Mesendoderm (in vitro differentiated cells): ENCODE results near the gene PEX11B.

Experiments used
- DNase-seq: peaks from one replicate; pipeline ENCODE4 v3.0.0; 2013
- H2AK5ac ChIP-seq: 2 replicates; pipeline ENCODE4 v1.6.1; 2013; ENCODE audit warnings: low read length, inconsistent platforms
- H2BK120ac ChIP-seq: 2 replicates; pipeline ENCODE4 v1.6.1; 2013; ENCODE audit warnings: low read depth, mild to moderate bottlenecking, low read length, moderate library complexity, mixed read lengths
- H2BK15ac ChIP-seq: replicated peaks from 2 replicates; pipeline ENCODE4 v1.6.1; 2013; ENCODE audit warnings: low read depth, mild to moderate bottlenecking, moderate library complexity
- H2BK5ac ChIP-seq: 2 replicates; pipeline ENCODE4 v1.6.1; 2013; ENCODE audit warnings: low read length, inconsistent platforms
- H3K18ac ChIP-seq: 2 replicates; pipeline ENCODE4 v1.6.1; 2013; ENCODE audit warnings: mild to moderate bottlenecking, low read length, mixed read lengths
- H3K23ac ChIP-seq: one replicate; pipeline ENCODE4 v1.6.1; 2013; ENCODE audit warnings: low read length
- H3K27ac ChIP-seq: 2 replicates; pipeline ENCODE4 v1.5.1; 2013; ENCODE audit warnings: low read depth, mild to moderate bottlenecking, inconsistent platforms, low read length, moderate library complexity
- H3K27me3 ChIP-seq: 2 replicates; pipeline ENCODE4 v1.6.1; 2013; ENCODE audit warnings: low read length, control low read depth, mild to moderate bottlenecking, inconsistent platforms; ENCODE audit not compliant: insufficient read depth, poor library complexity
- H3K36me3 ChIP-seq: 2 replicates; pipeline ENCODE4 v1.6.1; 2013; ENCODE audit warnings: low read length, inconsistent platforms; ENCODE audit not compliant: control insufficient read depth, insufficient read depth
- H3K4ac ChIP-seq: one replicate; pipeline ENCODE4 v1.6.1; 2013; ENCODE audit warnings: low read depth, mild to moderate bottlenecking, low read length, moderate library complexity
- H3K4me1 ChIP-seq: 2 replicates; pipeline ENCODE4 v1.6.1; 2013; ENCODE audit warnings: low read depth, low read length, inconsistent platforms; ENCODE audit not compliant: control insufficient read depth
- H3K4me2 ChIP-seq: 2 replicates; pipeline ENCODE4 v1.6.1; 2013; ENCODE audit warnings: low read length
- H3K4me3 ChIP-seq: 2 replicates; pipeline ENCODE4 v1.5.1; 2013; ENCODE audit warnings: mild to moderate bottlenecking, low read length
- H3K56ac ChIP-seq: one replicate; pipeline ENCODE4 v1.6.1; 2013; ENCODE audit warnings: low read length
- H3K79me1 ChIP-seq: 2 replicates; pipeline ENCODE4 v1.6.1; 2013; ENCODE audit warnings: low read length, inconsistent platforms
- H3K79me2 ChIP-seq: 2 replicates; pipeline ENCODE4 v1.6.1; 2013; ENCODE audit warnings: mild to moderate bottlenecking, low read length; ENCODE audit not compliant: control insufficient read depth, insufficient read depth
- H3K9ac ChIP-seq: 2 replicates; pipeline ENCODE4 v1.6.1; 2013; ENCODE audit warnings: low read length, inconsistent platforms
- H4K5ac ChIP-seq: one replicate; pipeline ENCODE4 v1.6.1; 2013; ENCODE audit warnings: low read length
- H4K8ac ChIP-seq: one replicate; pipeline ENCODE4 v1.6.1; 2013; ENCODE audit warnings: low read depth, mild to moderate bottlenecking, control low read depth, low read length, moderate library complexity
- WGBS: extraction: QIAGEN DNeasy Blood & Tissue Kit; methylation state at CpG from one replicate; pipeline ENCODE4 v1.1.7; 2013; ENCODE audit warnings: low lambda C conversion rate, missing lambda C conversion rate; ENCODE audit not compliant: insufficient coverage; ENCODE audit errors: extremely low coverage; 5-methylcytosine and 5-hydroxymethylcytosine counted together

The PEX11B gene

DNA sequence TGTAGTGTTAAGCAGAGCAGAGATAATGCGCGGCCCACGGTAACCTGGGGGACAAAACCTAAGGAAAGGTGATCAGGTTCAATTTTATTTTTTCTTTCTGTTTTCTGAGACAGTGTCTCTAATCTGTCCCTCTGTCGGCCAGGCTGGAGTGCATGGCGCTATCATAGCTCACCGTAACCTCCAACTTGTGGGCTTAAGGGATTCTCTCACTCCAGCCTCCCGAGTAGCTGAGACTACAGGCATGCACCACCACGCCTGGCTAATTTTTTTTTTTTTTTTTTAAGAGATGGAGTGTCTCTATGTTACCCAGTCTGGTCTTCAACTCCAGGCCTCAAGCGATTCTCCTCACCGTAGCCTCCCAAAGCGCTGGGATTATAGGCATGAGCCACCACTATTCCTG lies 32.1 kb downstream of the PEX11B start:
- no CpG with 5 or more reads among the region's 11 CpGs for WGBS
- DNase-seq, result no peak
- Histone ChIP-seq H3K27me3 (peaks cover 2% of the 10 kb centered on the region), H3K4ac (no peak overlapping the region), H3K9ac (peak overlapping the region; percentile 4), H2BK5ac (no peak overlapping the region), H3K56ac (peak overlapping the region; percentile 44), H2BK120ac (no peak overlapping the region), H2BK15ac (no peak overlapping the region), H4K5ac (no peak overlapping the region), H3K79me2 (no peaks in the 10 kb centered on the region), H3K27ac (no peak overlapping the region), H3K4me2 (no peak overlapping the region), H4K8ac (no peak overlapping the region), H3K18ac (no peak overlapping the region), H3K36me3 (no peaks in the 10 kb centered on the region), H3K4me3 (no peak overlapping the region), H3K4me1 (no peaks in the 10 kb centered on the region), H3K79me1 (no peaks in the 10 kb centered on the region), H3K23ac (no peak overlapping the region), H2AK5ac (no peak overlapping the region)

DNA sequence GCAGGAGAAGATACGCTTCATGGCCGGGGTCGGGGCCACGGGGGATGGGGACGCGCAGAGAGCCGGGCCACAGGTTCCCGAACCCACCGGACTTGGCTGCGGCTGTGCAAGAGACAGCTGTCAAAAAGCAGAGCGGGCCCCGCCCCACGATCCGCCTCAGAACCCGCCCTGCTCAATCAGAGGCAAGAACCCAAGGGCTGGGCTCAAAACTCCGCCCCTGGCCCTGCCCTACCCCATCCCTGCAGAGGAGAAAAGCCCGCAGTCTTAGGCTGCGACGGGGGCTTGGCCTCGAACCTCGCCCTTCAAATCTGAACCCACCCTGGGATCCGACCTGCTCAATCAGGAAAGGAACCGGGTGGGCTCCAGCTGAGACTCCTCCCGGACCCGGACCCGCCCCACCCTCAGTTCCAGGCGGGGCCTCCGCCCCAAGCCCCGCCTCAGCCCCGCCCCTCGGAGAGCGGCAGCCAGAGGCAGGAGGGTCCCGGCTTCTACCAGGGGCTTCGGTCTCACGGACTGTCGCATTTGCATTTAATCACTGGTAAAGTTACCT lies 32.7 kb downstream of the PEX11B start, which contains the start of gene ANKRD35:
Gene ANKRD35, minus strand, starts transcription at position 129 of the 550 bp plus-strand sequence. Its CDS starts 108 bp downstream, at position 21.
- Histone ChIP-seq H3K36me3 (no peaks in the 10 kb centered on the region), H2BK120ac (no peak within 1 kb of the TSS), H3K4me2 (peak within 1 kb of the TSS; percentile 78), H3K4me3 (peak within 1 kb of the TSS; percentile 48), H3K56ac (peak within 1 kb of the TSS; percentile 44), H3K79me2 (no peaks in the 10 kb centered on the region), H4K8ac (no peak within 1 kb of the TSS), H2AK5ac (no peak within 1 kb of the TSS), H3K79me1 (no peaks in the 10 kb centered on the region), H3K18ac (no peak within 1 kb of the TSS), H2BK5ac (no peak within 1 kb of the TSS), H3K4me1 (no peaks in the 10 kb centered on the region), H3K27ac (no peak within 1 kb of the TSS), H4K5ac (no peak within 1 kb of the TSS), H3K27me3 (peaks cover 2% of the 10 kb centered on the region), H2BK15ac (no peak within 1 kb of the TSS), H3K23ac (no peak within 1 kb of the TSS), H3K4ac (no peak within 1 kb of the TSS), H3K9ac (peak within 1 kb of the TSS; percentile 4)
- DNase-seq, result peak; percentile 87
- no CpG with 5 or more reads among the region's 36 CpGs for WGBS

DNA sequence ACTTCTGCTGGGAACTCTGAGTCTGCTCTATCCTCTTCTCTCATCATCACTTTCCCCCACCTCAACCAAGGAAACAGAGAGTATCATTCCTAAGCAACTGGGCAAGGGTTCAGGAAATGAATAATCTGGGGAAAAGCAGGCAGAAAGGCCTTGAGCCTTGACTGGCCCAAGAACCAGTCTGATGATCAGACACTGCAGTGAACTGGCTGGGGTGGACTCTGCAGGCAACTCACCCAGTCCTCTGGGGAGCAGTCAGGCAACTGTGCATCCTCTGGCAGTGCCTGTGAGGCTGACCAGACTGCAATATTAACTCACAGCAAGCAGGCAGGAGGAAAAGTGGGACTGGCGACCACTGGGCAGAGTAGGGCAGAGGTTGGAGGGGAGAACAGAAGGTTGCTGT lies 33.8 kb downstream of the PEX11B start:
- Histone ChIP-seq H2AK5ac (no peak overlapping the region), H3K9ac (no peak overlapping the region), H3K36me3 (no peaks in the 10 kb centered on the region), H3K18ac (no peak overlapping the region), H3K56ac (no peak overlapping the region), H3K27ac (no peak overlapping the region), H2BK5ac (no peak overlapping the region), H3K4me3 (no peak overlapping the region), H3K4me2 (no peak overlapping the region), H3K79me1 (no peaks in the 10 kb centered on the region), H2BK120ac (no peak overlapping the region), H3K27me3 (peaks cover 2% of the 10 kb centered on the region), H2BK15ac (no peak overlapping the region), H3K4me1 (no peaks in the 10 kb centered on the region), H3K4ac (no peak overlapping the region), H4K8ac (no peak overlapping the region), H3K79me2 (no peaks in the 10 kb centered on the region), H4K5ac (no peak overlapping the region), H3K23ac (no peak overlapping the region)
- WGBS, result no CpG with 5 or more reads among the region's 1 CpG
- no peak for DNase-seq

DNA sequence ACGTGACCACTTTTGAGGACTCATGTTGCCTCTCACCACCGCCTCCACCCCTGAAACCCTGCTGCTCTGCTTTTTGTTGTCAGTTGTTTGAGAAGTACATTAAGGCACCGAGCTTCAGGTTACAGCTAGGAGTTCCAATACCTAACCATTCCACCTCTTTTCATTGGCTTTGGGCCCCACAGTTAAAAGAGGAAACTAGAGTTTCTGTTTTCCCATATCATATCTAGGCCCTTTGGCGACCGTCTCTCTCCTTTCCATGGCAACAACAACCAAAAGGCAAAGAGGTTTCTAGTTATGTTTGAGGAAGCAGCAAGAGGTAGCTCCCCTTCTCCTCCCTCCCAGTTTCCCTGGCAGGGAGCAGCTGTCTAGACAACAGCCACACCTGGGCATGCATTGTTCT lies 38.7 kb downstream of the PEX11B start:
- no peak overlapping the region for H3K27ac ChIP-seq
- H4K8ac ChIP-seq, result no peak overlapping the region
- no peaks in the 10 kb centered on the region for H3K79me2 ChIP-seq
- H4K5ac ChIP-seq, result no peak overlapping the region
- H3K4me2 ChIP-seq, result no peak overlapping the region
- H3K27me3 ChIP-seq, result peaks cover 2% of the 10 kb centered on the region
- no peak overlapping the region for H3K9ac ChIP-seq
- H3K23ac ChIP-seq, result no peak overlapping the region
- no peak overlapping the region for H3K18ac ChIP-seq
- H2AK5ac ChIP-seq, result no peak overlapping the region
- no peak overlapping the region for H3K4me3 ChIP-seq
- DNase-seq, result peak; percentile 84
- H2BK15ac ChIP-seq, result no peak overlapping the region
- WGBS, result no CpG with 5 or more reads among the region's 5 CpGs
- H3K79me1 ChIP-seq, result no peaks in the 10 kb centered on the region
- H3K56ac ChIP-seq, result no peak overlapping the region
- H3K4ac ChIP-seq, result no peak overlapping the region
- H2BK5ac ChIP-seq, result no peak overlapping the region
- no peak overlapping the region for H2BK120ac ChIP-seq
- H3K4me1 ChIP-seq, result peaks cover 8% of the 10 kb centered on the region
- no peaks in the 10 kb centered on the region for H3K36me3 ChIP-seq

DNA sequence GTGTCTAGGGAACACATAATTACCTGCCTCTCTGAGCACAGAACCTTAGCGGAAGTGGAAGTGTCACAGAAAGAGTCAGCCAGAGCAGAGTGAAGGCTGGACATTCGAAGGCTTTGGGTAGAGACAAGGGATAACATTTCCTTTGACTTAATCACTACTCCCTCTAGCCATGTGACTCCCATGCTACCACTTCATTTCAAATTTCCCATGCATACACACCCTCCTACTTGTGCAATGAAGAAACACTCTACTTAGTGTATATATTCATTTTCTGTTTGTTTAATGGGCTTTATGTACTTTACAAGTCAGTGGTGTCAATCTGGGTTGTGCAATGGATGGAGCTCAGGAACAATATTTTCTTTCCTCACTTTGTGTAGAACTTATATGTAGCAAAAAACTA lies 39.8 kb downstream of the PEX11B start:
- Histone ChIP-seq H3K18ac (no peak overlapping the region), H3K9ac (no peak overlapping the region), H3K27me3 (no peaks in the 10 kb centered on the region), H3K56ac (no peak overlapping the region), H2BK15ac (no peak overlapping the region), H3K79me2 (no peaks in the 10 kb centered on the region), H3K36me3 (no peaks in the 10 kb centered on the region), H2AK5ac (no peak overlapping the region), H4K5ac (no peak overlapping the region), H3K4me3 (no peak overlapping the region), H3K79me1 (no peaks in the 10 kb centered on the region), H2BK5ac (no peak overlapping the region), H3K4me1 (peaks cover 8% of the 10 kb centered on the region), H3K4me2 (no peak overlapping the region), H3K27ac (no peak overlapping the region), H3K23ac (no peak overlapping the region), H3K4ac (no peak overlapping the region), H4K8ac (no peak overlapping the region), H2BK120ac (no peak overlapping the region)
- no peak for DNase-seq
- no CpG with 5 or more reads among the region's 2 CpGs for WGBS

DNA sequence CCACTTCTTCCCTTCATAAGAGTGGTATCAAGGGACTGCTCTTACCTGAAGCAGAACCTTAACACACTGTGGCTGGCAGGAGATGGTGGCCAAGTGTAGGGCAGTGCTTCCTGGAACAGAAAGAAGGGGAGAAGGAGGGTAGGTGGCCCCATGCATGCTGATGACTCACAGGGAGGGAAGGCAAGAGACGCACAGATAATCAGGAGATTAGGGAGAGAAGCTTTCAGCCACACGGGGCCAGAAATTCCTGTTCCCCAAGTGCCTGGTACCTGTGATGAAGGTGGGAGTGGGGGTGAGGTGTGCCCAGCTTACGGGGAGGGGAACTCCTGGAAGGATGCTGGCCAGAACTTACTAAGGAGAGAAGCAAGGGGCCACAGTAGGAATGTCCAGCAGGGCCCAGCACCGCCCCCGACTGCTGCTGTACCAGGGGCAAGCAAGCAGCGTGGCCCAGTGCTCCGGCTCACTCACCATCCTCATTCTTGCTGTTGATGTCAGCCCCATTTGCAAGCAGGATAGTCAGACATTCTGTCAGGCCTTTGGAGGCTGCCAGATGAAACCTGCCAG lies 40.5 kb downstream of the PEX11B start:
- Histone ChIP-seq H3K4me2 (no peak overlapping the region), H3K9ac (no peak overlapping the region), H4K5ac (no peak overlapping the region), H3K27ac (no peak overlapping the region), H2BK120ac (no peak overlapping the region), H2BK5ac (no peak overlapping the region), H3K23ac (no peak overlapping the region), H3K4me1 (peaks cover 8% of the 10 kb centered on the region), H4K8ac (no peak overlapping the region), H3K4ac (no peak overlapping the region), H3K36me3 (no peaks in the 10 kb centered on the region), H3K79me1 (no peaks in the 10 kb centered on the region), H3K4me3 (no peak overlapping the region), H3K27me3 (no peaks in the 10 kb centered on the region), H2BK15ac (no peak overlapping the region), H2AK5ac (no peak overlapping the region), H3K79me2 (no peaks in the 10 kb centered on the region), H3K56ac (no peak overlapping the region), H3K18ac (no peak overlapping the region)
- peak; percentile 20 for DNase-seq
- no CpG with 5 or more reads among the region's 7 CpGs for WGBS
